PC-3 (cell line): ENCODE measurements around the gene ADAM12. TPM values are rescaled to one million over a fixed set of nuclear protein-coding genes. Genes with fewer than 3 reads are reported as not detected.
A peak's percentile ranks its signal among the peaks of the same experiment; 100 is the strongest.

Source experiments
- ATAC-seq: fragments of 200-7000 bp; cut with Tn5 transposase; 2 replicates; pipeline ENCODE4 v1.9.1; 2020; ENCODE audit warnings: mild to moderate bottlenecking, moderate library complexity
- BruUV-seq: library from RNA; stranded (reverse); fragments of 400-500 nt; replicated peaks from 2 replicates; lab custom pipeline; 2021; lab: Mats Ljungman, UMichigan
- CTCF ChIA-PET: fragments of 300-600 bp; sonication (Branson Sonifier 250); formaldehyde crosslinking; loops from one replicate; lab custom pipeline; 2022; ENCODE audit warnings: antibody characterized with exemption; lab: Charles Lee
- POLR2A ChIA-PET: fragments of 300-600 bp; sonication (Branson Sonifier 250); formaldehyde crosslinking; loops from one replicate; lab custom pipeline; 2022; ENCODE audit warnings: antibody characterized with exemption; ENCODE audit not compliant: unreplicated experiment; lab: Charles Lee
- DNase-seq: peaks from one replicate; pipeline ENCODE4 v3.0.0-alpha.2; 2015
- H2AFZ ChIP-seq: fragments of 300-600 bp; sonication (generic); 2 replicates; pipeline ENCODE4 v1.6.0; 2016; ENCODE audit warnings: antibody characterized with exemption, low read length
- H3F3A ChIP-seq: fragments of 300-600 bp; sonication (generic); one replicate; pipeline ENCODE4 v1.6.0; 2017; ENCODE audit warnings: antibody characterized with exemption, low read length, control low read depth, mild to moderate bottlenecking; ENCODE audit not compliant: unreplicated experiment
- H3K27ac ChIP-seq: fragments of 300-600 bp; sonication (generic); 2 replicates; pipeline ENCODE4 v1.5.1; 2016; ENCODE audit warnings: mild to moderate bottlenecking, low read length
- H3K27me3 ChIP-seq: fragments of 300-600 bp; sonication (generic); 2 replicates; pipeline ENCODE4 v1.6.1; 2016; ENCODE audit warnings: low read length, mixed read lengths
- H3K36me3 ChIP-seq: fragments of 300-600 bp; sonication (generic); 2 replicates; pipeline ENCODE4 v1.6.1; 2016; ENCODE audit warnings: low read depth, mixed run types, low read length, mixed read lengths
- H3K4me1 ChIP-seq: fragments of 300-600 bp; sonication (generic); 2 replicates; pipeline ENCODE4 v1.5.1; 2016; ENCODE audit warnings: low read length; ENCODE audit not compliant: insufficient read depth
- H3K4me2 ChIP-seq: fragments of 300-600 bp; sonication (generic); 2 replicates; pipeline ENCODE4 v1.6.0; 2016; ENCODE audit warnings: low read length
- H3K4me3 ChIP-seq: fragments of 300-600 bp; sonication (generic); 2 replicates; pipeline ENCODE4 v1.5.1; 2016; ENCODE audit warnings: mild to moderate bottlenecking, low read length, mixed read lengths
- H3K79me2 ChIP-seq: fragments of 300-600 bp; sonication (generic); 2 replicates; pipeline ENCODE4 v1.6.1; 2017; ENCODE audit warnings: low read length, mixed read lengths
- H3K9ac ChIP-seq: fragments of 300-600 bp; sonication (generic); 2 replicates; pipeline ENCODE4 v1.6.0; 2016; ENCODE audit warnings: mild to moderate bottlenecking, low read length
- H3K9me2 ChIP-seq: fragments of 300-600 bp; sonication (generic); replicated peaks from 2 replicates; pipeline ENCODE4 v1.6.1; 2016; ENCODE audit warnings: mixed run types, low read length, mixed read lengths
- H3K9me3 ChIP-seq: fragments of 300-600 bp; sonication (generic); 2 replicates; pipeline ENCODE4 v1.6.1; 2016; ENCODE audit warnings: low read length, mixed read lengths
- H4K20me1 ChIP-seq: fragments of 300-600 bp; sonication (generic); 2 replicates; pipeline ENCODE4 v1.6.1; 2016; ENCODE audit warnings: low read length, mixed read lengths
- CTCF ChIP-seq: fragments of 300-600 bp; sonication (generic); conservative IDR thresholded peaks from 2 replicates; pipeline ENCODE4 v1.5.1; 2017; ENCODE audit warnings: antibody characterized with exemption, low read depth, mild to moderate bottlenecking, low read length
- EZH2 ChIP-seq: fragments of 300-600 bp; sonication (generic); IDR thresholded peaks from one replicate; pipeline ENCODE4 v1.6.1; 2017; ENCODE audit warnings: antibody characterized with exemption, mild to moderate bottlenecking, low read length; ENCODE audit not compliant: unreplicated experiment
- EZH2phosphoT487 ChIP-seq: fragments of 300-600 bp; sonication (generic); IDR thresholded peaks from 2 replicates; pipeline ENCODE4 v1.6.1; 2018; ENCODE audit warnings: mild to moderate bottlenecking, antibody characterized with exemption, low read length, borderline replicate concordance
- intact Hi-C: fragments of 100-400 bp; cut with micrococcal nuclease; formaldehyde crosslinking; loops from 2 replicates; pipeline ENCODE4 v1.9.0; 2023
- total RNA-seq: library from RNA; depleted of rRNA; stranded (reverse); fragments of >200 nt; gene quantifications from 2 replicates; pipeline ENCODE4 v1.2.3, GENCODE V29; 2014

The ADAM12 gene
- total RNA-seq, 1 experiment from 2014 or later: 3.4 TPM

- Histone ChIP-seq H3K27ac (no peak overlapping the region), H2AFZ (no peak overlapping the region), H3K4me2 (no peak overlapping the region), H3K9me2 (no peaks in the 10 kb centered on the region), H3K36me3 (no peaks in the 10 kb centered on the region), H3K9me3 (no peaks in the 10 kb centered on the region), H3F3A (no peaks in the 10 kb centered on the region), H4K20me1 (no peaks in the 10 kb centered on the region), H3K4me1 (peaks cover 12% of the 10 kb centered on the region), H3K4me3 (no peak overlapping the region), H3K9ac (no peak overlapping the region), H3K79me2 (no peaks in the 10 kb centered on the region), H3K27me3 (no peaks in the 10 kb centered on the region)
- TF ChIP-seq EZH2 (no peak), CTCF (no peak), EZH2phosphoT487 (no peak)
- DNase-seq (no peak), ATAC-seq (no peak)
- BruUV-seq: no TSS peak
- CTCF ChIA-PET: no interaction called here
- intact Hi-C loops: no loop called here
- POLR2A ChIA-PET: no interaction called here
Observed at GRCh38 chr10:126188679-126189200, 199.5 kb downstream of the ADAM12 start.

GRCh38 chr10:126187399-126187798, 200.9 kb downstream of the ADAM12 start:
- Histone ChIP-seq H3K9me2 (no peaks in the 10 kb centered on the region), H3K4me1 (peaks cover 12% of the 10 kb centered on the region), H4K20me1 (no peaks in the 10 kb centered on the region), H3K4me3 (no peak overlapping the region), H3F3A (no peaks in the 10 kb centered on the region), H3K4me2 (no peak overlapping the region), H3K9me3 (no peaks in the 10 kb centered on the region), H3K36me3 (no peaks in the 10 kb centered on the region), H3K79me2 (no peaks in the 10 kb centered on the region), H3K27me3 (no peaks in the 10 kb centered on the region), H3K9ac (no peak overlapping the region), H3K27ac (no peak overlapping the region; the same call in 1 of the 2 replicates), H2AFZ (no peak overlapping the region)
- DNase-seq (no peak), ATAC-seq (no peak)
- TF ChIP-seq EZH2phosphoT487 (no peak), CTCF (no peak), EZH2 (no peak)
- ChIA-PET CTCF (no interaction called here), POLR2A (no interaction called here)
- intact Hi-C loops: no loop called here
- BruUV-seq: no TSS peak

- Histone ChIP-seq H3K4me1 (peaks cover 12% of the 10 kb centered on the region), H3K9me2 (no peaks in the 10 kb centered on the region), H3K36me3 (no peaks in the 10 kb centered on the region), H3K4me3 (no peak overlapping the region), H2AFZ (no peak overlapping the region), H3K9ac (no peak overlapping the region), H3K27me3 (no peaks in the 10 kb centered on the region), H3K4me2 (0 out of 2 replicates have a peak overlapping the region, but pooled peaks have one; percentile 4), H3K79me2 (no peaks in the 10 kb centered on the region), H3K27ac (peak overlapping the region; percentile 40; the same call in 1 of the 2 replicates), H3K9me3 (no peaks in the 10 kb centered on the region), H4K20me1 (no peaks in the 10 kb centered on the region), H3F3A (no peaks in the 10 kb centered on the region)
- ATAC-seq (peak; percentile 82), DNase-seq (peak; percentile 56)
- BruUV-seq: no TSS peak
- intact Hi-C loops: no loop called here
- POLR2A ChIA-PET: no interaction called here
- no peak for TF ChIP-seq EZH2phosphoT487
- no peak for TF ChIP-seq EZH2
- TF ChIP-seq CTCF: no peak
- CTCF ChIA-PET: no interaction called here
Observed at GRCh38 chr10:126186766-126187165, 201.5 kb downstream of the ADAM12 start.
